ENCODE data around the gene RILPL1. TPM values are rescaled to one million over a fixed set of nuclear protein-coding genes. Genes with fewer than 3 reads are reported as not detected.

Gene RILPL1
- total and polyA plus RNA-seq, 8 donors = 2.7 to 42.3 (median 7.5) TPM

GRCh38 chr12:123532808-123533649, 490 bp downstream of the RILPL1 start:
- 3 to 18% (median 4%) methylated on average over 22 to 79 of the region's 79 CpGs for WGBS, 5 donors
- H3K9me3 ChIP-seq = no peaks in the 10 kb centered on the region
- H3K27me3 ChIP-seq = peaks cover 0 to 8% (median 0%) of the 10 kb centered on the region in 3 donors
- H3K36me3 ChIP-seq = peaks cover 0 to 11% (median 0%) of the 10 kb centered on the region in 4 donors
- peak overlapping the region; percentile 2 to 92 (median 63) for H3K27ac ChIP-seq
- peaks cover 24 to 47% (median 35%) of the 10 kb centered on the region in 4 donors for H3K4me1 ChIP-seq
- TF ChIP-seq POLR2A (IDR thresholded peaks at IDR 0.05) (no peak), POLR2AphosphoS5 (IDR thresholded peaks at IDR 0.05) (no peak), EP300 (IDR thresholded peaks at IDR 0.05) (no peak), CTCF (IDR thresholded peaks at IDR 0.05) (no peak)
- H3K4me3 ChIP-seq = peak overlapping the region; percentile 70 to 98 (median 80)
- peak; percentile 28 to 77 for DNase-seq
- intact Hi-C loops (cut with DNase I; ENCODE audit: low total_unique reads) = no loop called here

GRCh38 chr12:123532019-123532418, 1.5 kb downstream of the RILPL1 start:
- peak overlapping the region; percentile 70 to 98 (median 80) for H3K4me3 ChIP-seq
- H3K36me3 ChIP-seq = peaks cover 0 to 11% (median 0%) of the 10 kb centered on the region in 4 donors
- intact Hi-C loops (cut with DNase I; ENCODE audit: low total_unique reads) = no loop called here
- peaks cover 24 to 47% (median 35%) of the 10 kb centered on the region in 4 donors for H3K4me1 ChIP-seq
- H3K27me3 ChIP-seq = peaks cover 0 to 8% (median 0%) of the 10 kb centered on the region in 3 donors
- 20 to 40% (median 24%) methylated on average over 1 of the region's 1 CpG for WGBS, 5 donors
- TF ChIP-seq EP300 (IDR thresholded peaks at IDR 0.05) (no peak), POLR2AphosphoS5 (IDR thresholded peaks at IDR 0.05) (no peak), CTCF (IDR thresholded peaks at IDR 0.05) (no peak), POLR2A (IDR thresholded peaks at IDR 0.05) (no peak)
- H3K27ac ChIP-seq = peak overlapping the region in 4 of 5 donors; percentile 32 to 92 (median 72)
- peak in 1 of 2 donors; percentile 42 for DNase-seq
- no peaks in the 10 kb centered on the region for H3K9me3 ChIP-seq

- intact Hi-C loops (cut with DNase I; ENCODE audit: low total_unique reads) = no loop called here
- Histone ChIP-seq H3K4me3 (no peak overlapping the region), H3K36me3 (peaks cover 0 to 11% (median 0%) of the 10 kb centered on the region in 4 donors), H3K9me3 (no peaks in the 10 kb centered on the region), H3K27me3 (peaks cover 0 to 5% (median 0%) of the 10 kb centered on the region in 3 donors), H3K27ac (peak overlapping the region in 2 of 5 donors; percentile 14 to 82), H3K4me1 (peaks cover 24 to 47% (median 38%) of the 10 kb centered on the region in 4 donors)
- TF ChIP-seq POLR2AphosphoS5 (IDR thresholded peaks at IDR 0.05) = no peak
- no peak for TF ChIP-seq POLR2A (IDR thresholded peaks at IDR 0.05)
- TF ChIP-seq EP300 (IDR thresholded peaks at IDR 0.05) = no peak
- TF ChIP-seq CTCF (IDR thresholded peaks at IDR 0.05) = no peak
- no peak for DNase-seq
- 61 to 77% (median 64%) methylated on average over 7 of the region's 7 CpGs for WGBS, 5 donors
Observed at GRCh38 chr12:123531091-123531490, 2.4 kb downstream of the RILPL1 start.

GRCh38 chr12:123530668-123531067, 2.9 kb downstream of the RILPL1 start:
- Histone ChIP-seq H3K27ac (peak overlapping the region in 1 of 5 donors; percentile 82), H3K36me3 (peaks cover 0 to 11% (median 0%) of the 10 kb centered on the region in 4 donors), H3K4me1 (peaks cover 24 to 47% (median 38%) of the 10 kb centered on the region in 4 donors), H3K4me3 (no peak overlapping the region), H3K9me3 (no peaks in the 10 kb centered on the region), H3K27me3 (peaks cover 0 to under 1% (median 0%) of the 10 kb centered on the region in 3 donors)
- intact Hi-C loops (cut with DNase I; ENCODE audit: low total_unique reads) = no loop called here
- DNase-seq = no peak
- no peak for TF ChIP-seq CTCF (IDR thresholded peaks at IDR 0.05)
- TF ChIP-seq EP300 (IDR thresholded peaks at IDR 0.05) = no peak
- TF ChIP-seq POLR2AphosphoS5 (IDR thresholded peaks at IDR 0.05) = no peak
- TF ChIP-seq POLR2A (IDR thresholded peaks at IDR 0.05) = no peak
- WGBS, 5 donors = 80 to 92% (median 87%) methylated on average over 5 of the region's 5 CpGs
